ENCODE data around the gene ZBTB7C. TPM values are rescaled to one million over a fixed set of nuclear protein-coding genes. Genes with fewer than 3 reads are reported as not detected.

ZBTB7C gene
- total and polyA plus RNA-seq, 2 donors (not counting 1 experiment from before 2014, with no cell fraction given): not detected

DNA sequence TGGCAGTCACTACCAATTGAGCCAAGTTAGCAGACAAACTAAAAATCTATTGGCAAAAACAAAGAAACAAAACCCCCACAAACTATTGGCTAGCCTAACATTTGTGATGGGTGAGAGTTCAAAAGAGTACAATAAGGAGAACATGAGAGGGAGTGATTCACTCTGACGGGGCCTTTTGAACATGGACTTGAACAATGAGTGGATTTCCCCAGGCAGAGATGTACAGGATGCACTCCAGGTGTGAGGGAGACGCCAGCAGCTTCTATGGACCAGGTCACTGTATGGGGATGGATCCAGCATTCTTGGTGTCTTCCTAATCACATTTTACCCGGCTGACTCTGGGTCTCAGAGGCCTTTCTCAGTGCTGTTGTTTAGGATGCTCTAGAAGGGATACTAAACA is 311.2 kb downstream of the ZBTB7C start:
- no peaks in the 10 kb centered on the region for H3K4me1 ChIP-seq (ENCODE audit: control insufficient read depth in 2 of 2, insufficient read depth in 2 of 2, low read length in 2 of 2)
- Mint-ChIP-seq H3K27me3 (peaks cover 27% of the 10 kb centered on the region), H3K4me1 (no peaks in the 10 kb centered on the region), H3K27ac (no peak overlapping the region), H3K4me3 (no peak overlapping the region), H3K9me3 (ENCODE audit: insufficient read depth) (no peaks in the 10 kb centered on the region)
- H3K36me3 ChIP-seq (replicated peaks in 1 of 2; ENCODE audit: control extremely low read depth in 1 of 2, control insufficient read depth in 1 of 2, extremely low read depth in 1 of 2, insufficient read depth in 2 of 2, low read length in 1 of 2): no peaks in the 10 kb centered on the region
- no peak for DNase-seq
- ATAC-seq (ENCODE audit: low read depth): no peak
- peaks cover 0 to 3% (median 0%) of the 10 kb centered on the region in 4 experiments for H3K27me3 ChIP-seq (replicated peaks in 1 of 4; ENCODE audit: control extremely low read depth in 1 of 4, control insufficient read depth in 3 of 4, insufficient read depth in 4 of 4, low read length in 3 of 4)
- TF ChIP-seq EZH2 (IDR thresholded peaks at IDR 0.05; ENCODE audit: borderline replicate concordance, insufficient read depth, low read depth, low read length, poor library complexity, severe bottlenecking): no peak
- TF ChIP-seq, protein P1, sequence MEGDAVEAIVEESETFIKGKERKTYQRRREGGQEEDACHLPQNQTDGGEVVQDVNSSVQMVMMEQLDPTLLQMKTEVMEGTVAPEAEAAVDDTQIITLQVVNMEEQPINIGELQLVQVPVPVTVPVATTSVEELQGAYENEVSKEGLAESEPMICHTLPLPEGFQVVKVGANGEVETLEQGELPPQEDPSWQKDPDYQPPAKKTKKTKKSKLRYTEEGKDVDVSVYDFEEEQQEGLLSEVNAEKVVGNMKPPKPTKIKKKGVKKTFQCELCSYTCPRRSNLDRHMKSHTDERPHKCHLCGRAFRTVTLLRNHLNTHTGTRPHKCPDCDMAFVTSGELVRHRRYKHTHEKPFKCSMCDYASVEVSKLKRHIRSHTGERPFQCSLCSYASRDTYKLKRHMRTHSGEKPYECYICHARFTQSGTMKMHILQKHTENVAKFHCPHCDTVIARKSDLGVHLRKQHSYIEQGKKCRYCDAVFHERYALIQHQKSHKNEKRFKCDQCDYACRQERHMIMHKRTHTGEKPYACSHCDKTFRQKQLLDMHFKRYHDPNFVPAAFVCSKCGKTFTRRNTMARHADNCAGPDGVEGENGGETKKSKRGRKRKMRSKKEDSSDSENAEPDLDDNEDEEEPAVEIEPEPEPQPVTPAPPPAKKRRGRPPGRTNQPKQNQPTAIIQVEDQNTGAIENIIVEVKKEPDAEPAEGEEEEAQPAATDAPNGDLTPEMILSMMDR (IDR thresholded peaks at IDR 0.05): no peak
- no peaks in the 10 kb centered on the region for H4K20me1 ChIP-seq (ENCODE audit: control insufficient read depth, insufficient read depth, low read length, poor library complexity, severe bottlenecking)
- no peak overlapping the region for H3K27ac ChIP-seq (ENCODE audit: low read length in 2 of 2)
- ChIA-PET POLR2A (no interaction called here), CTCF (no interaction called here)
- WGBS (ENCODE audit: insufficient coverage): 66% methylated on average over 2 of the region's 3 CpGs
- no peaks in the 10 kb centered on the region for H3K9me3 ChIP-seq (ENCODE audit: control extremely low read depth in 1 of 3, control insufficient read depth in 2 of 3, insufficient read depth in 1 of 3, low read length in 2 of 3)
- intact Hi-C loops (cut with micrococcal nuclease): no loop called here
- no peak overlapping the region for H3K4me3 ChIP-seq (ENCODE audit: control extremely low read depth in 1 of 5, extremely low read depth in 1 of 5, insufficient read depth in 1 of 5, low read depth in 2 of 5, low read length in 4 of 5)
- H3K79me2 ChIP-seq (ENCODE audit: control insufficient read depth, insufficient read depth, low read length): no peaks in the 10 kb centered on the region
- H3K9ac ChIP-seq (ENCODE audit: low read length): no peak overlapping the region
- H2AFZ ChIP-seq (ENCODE audit: insufficient read depth, low read depth, low read length, poor library complexity, severe bottlenecking): no peak overlapping the region
- H3K4me2 ChIP-seq (replicated peaks; ENCODE audit: low read depth, low read length, poor library complexity, severe bottlenecking): no peak overlapping the region

DNA sequence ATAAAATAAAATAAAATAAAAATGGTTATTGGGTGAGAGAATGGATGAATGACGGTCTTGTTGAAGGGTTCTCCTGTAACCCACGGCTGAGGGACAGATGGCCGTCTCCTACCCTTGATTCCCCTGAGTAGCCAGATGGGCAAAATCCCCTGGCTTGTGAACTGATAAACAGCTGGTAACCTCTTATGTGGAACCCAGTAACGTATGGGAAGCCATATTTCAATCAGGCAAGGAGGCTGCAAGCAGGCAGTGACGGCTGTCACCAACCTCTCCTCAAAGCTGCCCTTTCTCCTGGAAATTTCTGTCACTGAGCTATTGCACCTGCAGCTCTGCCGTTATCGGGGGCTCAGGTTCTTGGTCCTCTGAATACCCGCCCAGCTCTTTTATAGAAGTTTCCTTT is 313.5 kb downstream of the ZBTB7C start:
- CTCF ChIA-PET: no interaction called here
- H3K9ac ChIP-seq (ENCODE audit: low read length): no peak overlapping the region
- H3K9me3 ChIP-seq (ENCODE audit: control extremely low read depth in 1 of 3, control insufficient read depth in 2 of 3, insufficient read depth in 1 of 3, low read length in 2 of 3): no peaks in the 10 kb centered on the region
- no peak overlapping the region for H3K4me3 Mint-ChIP-seq
- no peaks in the 10 kb centered on the region for H3K36me3 ChIP-seq (replicated peaks in 1 of 2; ENCODE audit: control extremely low read depth in 1 of 2, control insufficient read depth in 1 of 2, extremely low read depth in 1 of 2, insufficient read depth in 2 of 2, low read length in 1 of 2)
- TF ChIP-seq, protein P1 (IDR thresholded peaks at IDR 0.05): no peak
- no peak for TF ChIP-seq EZH2 (IDR thresholded peaks at IDR 0.05; ENCODE audit: borderline replicate concordance, insufficient read depth, low read depth, low read length, poor library complexity, severe bottlenecking)
- POLR2A ChIA-PET: no interaction called here
- H3K27me3 Mint-ChIP-seq: peaks cover 14% of the 10 kb centered on the region
- no peak overlapping the region for H3K27ac Mint-ChIP-seq
- no peaks in the 10 kb centered on the region for H3K4me1 ChIP-seq (ENCODE audit: control insufficient read depth in 2 of 2, insufficient read depth in 2 of 2, low read length in 2 of 2)
- H4K20me1 ChIP-seq (ENCODE audit: control insufficient read depth, insufficient read depth, low read length, poor library complexity, severe bottlenecking): no peaks in the 10 kb centered on the region
- no peak overlapping the region for H3K4me3 ChIP-seq (ENCODE audit: control extremely low read depth in 1 of 5, extremely low read depth in 1 of 5, insufficient read depth in 1 of 5, low read depth in 2 of 5, low read length in 4 of 5)
- H3K4me2 ChIP-seq (replicated peaks; ENCODE audit: low read depth, low read length, poor library complexity, severe bottlenecking): no peak overlapping the region
- DNase-seq: no peak
- no peaks in the 10 kb centered on the region for H3K4me1 Mint-ChIP-seq
- H3K79me2 ChIP-seq (ENCODE audit: control insufficient read depth, insufficient read depth, low read length): no peaks in the 10 kb centered on the region
- no peak overlapping the region for H2AFZ ChIP-seq (ENCODE audit: insufficient read depth, low read depth, low read length, poor library complexity, severe bottlenecking)
- peaks cover 0 to 3% (median 0%) of the 10 kb centered on the region in 4 experiments for H3K27me3 ChIP-seq (replicated peaks in 1 of 4; ENCODE audit: control extremely low read depth in 1 of 4, control insufficient read depth in 3 of 4, insufficient read depth in 4 of 4, low read length in 3 of 4)
- no peak for ATAC-seq (ENCODE audit: low read depth)
- H3K9me3 Mint-ChIP-seq (ENCODE audit: insufficient read depth): no peaks in the 10 kb centered on the region
- H3K27ac ChIP-seq (ENCODE audit: low read length in 2 of 2): no peak overlapping the region
- intact Hi-C loops (cut with micrococcal nuclease): no loop called here
- 68% methylated on average over 5 of the region's 8 CpGs for WGBS (ENCODE audit: insufficient coverage)

Measured in B cell (primary cell).